K562 (cell line): ENCODE data around the gene PPM1N.

Experiments used
- CBX8 ChIP-seq: fragments of 200-600 bp; sonication (generic); IDR thresholded peaks from 2 replicates; pipeline ENCODE4 v1.6.1; 2012; ENCODE audit warnings: borderline replicate concordance, mixed run types, low read depth, mild to moderate bottlenecking, moderate library complexity, mixed read lengths, low read length, control low read depth, inconsistent platforms; ENCODE audit not compliant: poor library complexity, severe bottlenecking; ENCODE audit errors: extremely low read depth
- FOXM1 ChIP-seq, 2 experiments: fragments of 450-650 bp in 1 of 2; sonication (generic) in 1 of 2; formaldehyde crosslinking in 1 of 2; IDR thresholded peaks; 2 replicates each; pipeline versions ENCODE4 v1.6.1 to v1.9.0; 2017 to 2022; ENCODE audit warnings: low read depth in 2 of 2, mild to moderate bottlenecking in 2 of 2, missing genetic modification reagents in 1 of 2, moderate library complexity in 1 of 2
- KLF6 ChIP-seq: fragments of 250-450 bp; sonication (Bioruptor Pico); IDR thresholded peaks from 2 replicates; pipeline ENCODE4 v1.4.0; 2020; ENCODE audit warnings: mild to moderate bottlenecking, moderate library complexity, borderline replicate concordance
- PYGO2 ChIP-seq: fragments of 450-650 bp; IDR thresholded peaks from 2 replicates; pipeline ENCODE4 v1.6.1; 2016; ENCODE audit warnings: mild to moderate bottlenecking, missing genetic modification characterization, moderate library complexity, missing compliant biosample characterization
- TAF15 ChIP-seq: fragments of 200-400 bp; formaldehyde crosslinking; IDR thresholded peaks from 2 replicates; pipeline ENCODE4 v1.6.1; 2017; ENCODE audit warnings: mild to moderate bottlenecking, low read depth, low read length, moderate library complexity
- TEAD4 ChIP-seq, 2 experiments: sonication (generic) in 1 of 2; formaldehyde crosslinking in 1 of 2; IDR thresholded peaks; 2 replicates each; pipeline versions ENCODE4 v1.6.1 to v1.8.0; 2012 to 2022; ENCODE audit warnings: borderline replicate concordance in 1 of 2, inconsistent platforms in 1 of 2, low read length in 1 of 2, mild to moderate bottlenecking in 1 of 2, missing genetic modification reagents in 1 of 2
- ZNF699 ChIP-seq: fragments of 250-450 bp; sonication (Bioruptor Pico); IDR thresholded peaks from 2 replicates; pipeline ENCODE4 v1.8.0; 2021; ENCODE audit warnings: mild to moderate bottlenecking, moderate library complexity; ENCODE audit not compliant: insufficient replicate concordance
- TF ChIP-seq, protein P1 (sequence below): sonication (generic); formaldehyde crosslinking; IDR thresholded peaks from 2 replicates; pipeline ENCODE4 v1.5.0; 2020; ENCODE audit warnings: missing genetic modification reagents

DNA sequence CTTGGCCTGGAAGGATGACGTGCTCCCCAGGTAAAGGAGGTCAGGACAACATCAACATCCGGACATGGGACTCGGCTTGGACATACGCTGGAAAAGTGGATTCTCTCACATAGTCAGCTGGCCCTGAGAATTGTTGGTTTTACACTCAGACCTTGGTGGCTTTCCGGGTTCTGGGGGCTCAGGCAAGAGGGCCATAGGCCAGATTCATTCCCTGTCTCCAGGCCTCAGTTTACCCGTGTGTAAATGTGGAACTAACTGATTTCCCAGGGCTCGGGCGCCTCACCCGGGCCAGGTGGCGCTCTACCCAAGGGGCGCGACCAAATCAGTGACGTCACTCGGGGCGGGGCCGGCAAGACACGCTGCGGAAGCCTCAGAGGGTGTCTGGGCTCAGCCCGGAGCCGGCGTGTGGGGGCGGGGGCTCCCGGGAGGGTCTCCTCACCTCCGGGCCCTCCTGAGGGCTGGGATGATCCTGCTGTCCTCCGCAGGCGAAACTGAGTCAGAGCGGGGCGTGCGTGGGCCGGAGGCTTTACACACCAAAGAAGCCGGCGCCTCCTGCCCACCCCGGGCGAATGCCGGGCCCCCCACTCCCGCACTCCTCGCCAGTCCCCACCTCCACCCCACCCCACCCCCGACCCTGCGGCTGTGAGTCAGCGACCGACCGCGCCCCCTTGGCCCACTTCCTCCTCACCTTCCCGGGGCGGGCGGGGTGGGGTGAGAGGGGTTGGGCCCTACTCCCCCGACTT is 8.2 kb downstream of the PPM1N start:
- TF ChIP-seq KLF6 (CRISPR knock-in tag) (no peak), PYGO2 (tag) (no peak), ZNF699 (CRISPR knock-in tag) (no peak), CBX8 (no peak), FOXM1 (IDR thresholded peaks at IDR 0.05; ENCODE audit: low read depth) (peak; percentile 16; the same call in 1 of the 2 replicates), FOXM1 (CRISPR knock-in tag; IDR thresholded peaks at IDR 0.05; ENCODE audit: low read depth) (no peak), TEAD4 (IDR thresholded peaks at IDR 0.05; ENCODE audit: low read length) (no peak), TEAD4 (CRISPR knock-in tag; IDR thresholded peaks at IDR 0.05; ENCODE audit: borderline replicate concordance) (0 out of 2 replicates have a peak, but pooled peaks have one; percentile 35), TAF15 (no peak)
- TF ChIP-seq, protein P1, sequence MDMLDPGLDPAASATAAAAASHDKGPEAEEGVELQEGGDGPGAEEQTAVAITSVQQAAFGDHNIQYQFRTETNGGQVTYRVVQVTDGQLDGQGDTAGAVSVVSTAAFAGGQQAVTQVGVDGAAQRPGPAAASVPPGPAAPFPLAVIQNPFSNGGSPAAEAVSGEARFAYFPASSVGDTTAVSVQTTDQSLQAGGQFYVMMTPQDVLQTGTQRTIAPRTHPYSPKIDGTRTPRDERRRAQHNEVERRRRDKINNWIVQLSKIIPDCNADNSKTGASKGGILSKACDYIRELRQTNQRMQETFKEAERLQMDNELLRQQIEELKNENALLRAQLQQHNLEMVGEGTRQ: no peak
